IMR-90 (cell line): ENCODE data around the gene STAT5B. TPM values are rescaled to one million over a fixed set of nuclear protein-coding genes. Genes with fewer than 3 reads are reported as not detected.

ENCODE experiments used
- ATAC-seq: fragments of 200-7000 bp; cut with Tn5 transposase; 2 replicates; pipeline ENCODE4 v1.9.1; 2020; ENCODE audit warnings: low read depth, mild to moderate bottlenecking, moderate library complexity
- BruUV-seq: library from RNA; stranded (reverse); fragments of 400-500 nt; replicated peaks from 2 replicates; lab custom pipeline; 2021; lab: Mats Ljungman, UMichigan
- CTCF ChIA-PET: fragments of 300-600 bp; formaldehyde crosslinking; extraction: SDS; loops from one replicate; lab custom pipeline; 2021; ENCODE audit warnings: antibody characterized with exemption; lab: Yijun Ruan, JAX
- POLR2A ChIA-PET: fragments of 300-600 bp; sonication (Branson Sonifier 250); formaldehyde crosslinking; loops from one replicate; lab custom pipeline; 2022; ENCODE audit warnings: antibody characterized with exemption; ENCODE audit not compliant: unreplicated experiment; lab: Charles Lee
- DNase-seq: peaks from one replicate; pipeline ENCODE4 v3.0.0; 2013
- H2AFZ ChIP-seq: replicated peaks from 2 replicates; pipeline ENCODE3; 2013; ENCODE audit warnings: low read length, mild to moderate bottlenecking; ENCODE audit not compliant: poor library complexity
- H2AK5ac ChIP-seq: 2 replicates; pipeline ENCODE4 v1.6.1; 2013; ENCODE audit warnings: low read depth, low read length, inconsistent platforms
- H2AK9ac ChIP-seq: replicated peaks from 2 replicates; pipeline ENCODE3; 2013; ENCODE audit warnings: mild to moderate bottlenecking, low read depth, low read length, moderate library complexity; ENCODE audit not compliant: poor library complexity
- H2BK120ac ChIP-seq: 2 replicates; pipeline ENCODE4 v1.6.1; 2013; ENCODE audit warnings: low read depth, low read length, inconsistent platforms
- H2BK15ac ChIP-seq: 3 replicates; pipeline ENCODE4 v1.6.1; 2013; ENCODE audit warnings: low read depth, low read length, inconsistent platforms
- H2BK20ac ChIP-seq: 2 replicates; pipeline ENCODE4 v1.6.1; 2013; ENCODE audit warnings: low read depth, mild to moderate bottlenecking, inconsistent platforms, low read length, moderate library complexity
- H2BK5ac ChIP-seq: 2 replicates; pipeline ENCODE4 v1.6.1; 2013; ENCODE audit warnings: mild to moderate bottlenecking, low read depth, low read length, inconsistent platforms; ENCODE audit not compliant: poor library complexity, severe bottlenecking
- H3K14ac ChIP-seq: replicated peaks from 2 replicates; pipeline ENCODE4 v1.6.1; 2013; ENCODE audit warnings: low read depth, low read length, inconsistent platforms
- H3K18ac ChIP-seq: 2 replicates; pipeline ENCODE4 v1.6.1; 2013; ENCODE audit warnings: low read depth, low read length, control low read depth
- H3K23ac ChIP-seq: 2 replicates; pipeline ENCODE4 v1.6.1; 2013; ENCODE audit warnings: low read depth, low read length, inconsistent platforms
- H3K27ac ChIP-seq: 2 replicates; pipeline ENCODE4 v1.5.1; 2013; ENCODE audit warnings: mild to moderate bottlenecking, control low read depth, low read length; ENCODE audit not compliant: insufficient read depth
- H3K27me3 ChIP-seq: 2 replicates; pipeline ENCODE4 v1.6.1; 2013; ENCODE audit warnings: low read length; ENCODE audit not compliant: control insufficient read depth, insufficient read depth
- H3K36me3 ChIP-seq: 2 replicates; pipeline ENCODE4 v1.6.1; 2013; ENCODE audit warnings: low read length, mixed read lengths; ENCODE audit not compliant: control insufficient read depth, insufficient read depth
- H3K4ac ChIP-seq: 2 replicates; pipeline ENCODE4 v1.6.1; 2013; ENCODE audit warnings: low read depth, low read length, inconsistent platforms
- H3K4me1 ChIP-seq: 2 replicates; pipeline ENCODE4 v1.6.1; 2013; ENCODE audit warnings: low read length, mixed read lengths; ENCODE audit not compliant: control insufficient read depth, insufficient read depth
- H3K4me2 ChIP-seq: 2 replicates; pipeline ENCODE4 v1.6.1; 2013; ENCODE audit warnings: low read depth, mild to moderate bottlenecking, control low read depth, low read length, moderate library complexity
- H3K4me3 ChIP-seq: 2 replicates; pipeline ENCODE4 v1.5.1; 2013; ENCODE audit warnings: low read depth, mild to moderate bottlenecking, control low read depth, low read length, moderate library complexity; ENCODE audit not compliant: insufficient read depth
- H3K56ac ChIP-seq: 2 replicates; pipeline ENCODE4 v1.6.1; 2013; ENCODE audit warnings: low read length, inconsistent platforms; ENCODE audit not compliant: insufficient read depth; ENCODE audit errors: extremely low read depth
- H3K79me1 ChIP-seq, 2 experiments: 2 replicates each; pipeline ENCODE4 v1.6.1; 2013; ENCODE audit warnings: low read length in 2 of 2, inconsistent platforms in 1 of 2, low read depth in 1 of 2
- H3K9ac ChIP-seq: 2 replicates; pipeline ENCODE4 v1.6.1; 2013; ENCODE audit warnings: low read depth, low read length, control low read depth
- H3K9me1 ChIP-seq: 2 replicates; pipeline ENCODE4 v1.6.1; 2013; ENCODE audit warnings: low read length, inconsistent platforms; ENCODE audit not compliant: insufficient read depth
- H3K9me3 ChIP-seq: 2 replicates; pipeline ENCODE4 v1.6.1; 2013; ENCODE audit warnings: low read length; ENCODE audit not compliant: control insufficient read depth, insufficient read depth
- H4K20me1 ChIP-seq: 2 replicates; pipeline ENCODE4 v1.6.1; 2013; ENCODE audit warnings: low read length, inconsistent platforms; ENCODE audit not compliant: insufficient read depth
- H4K5ac ChIP-seq: 2 replicates; pipeline ENCODE4 v1.6.1; 2013; ENCODE audit warnings: mild to moderate bottlenecking, low read depth, low read length, control low read depth
- H4K8ac ChIP-seq, 2 experiments: 2 replicates each; pipeline ENCODE4 v1.6.1; 2013; ENCODE audit warnings: low read depth in 2 of 2, low read length in 2 of 2, control low read depth in 1 of 2, inconsistent platforms in 1 of 2
- H4K91ac ChIP-seq: 2 replicates; pipeline ENCODE4 v1.6.1; 2013; ENCODE audit warnings: low read depth, low read length, inconsistent platforms; ENCODE audit not compliant: insufficient read depth
- BHLHE40 ChIP-seq: fragments of 150-350 bp; IDR thresholded peaks from 2 replicates; pipeline ENCODE4 v1.6.1; 2016; ENCODE audit warnings: mild to moderate bottlenecking, low read depth, low read length
- CEBPB ChIP-seq: IDR thresholded peaks from 2 replicates; pipeline ENCODE4 v1.6.1; 2012; ENCODE audit warnings: low read depth, low read length, improper control_type of control experiment
- CHD1 ChIP-seq: IDR thresholded peaks from 2 replicates; pipeline ENCODE4 v1.6.1; 2012; ENCODE audit warnings: low read depth, low read length, improper control_type of control experiment
- CTCF ChIP-seq: conservative IDR thresholded peaks from 2 replicates; pipeline ENCODE4 v1.5.1; 2012; ENCODE audit warnings: mild to moderate bottlenecking, low read depth, low read length, improper control_type of control experiment
- MXI1 ChIP-seq: IDR thresholded peaks from 2 replicates; pipeline ENCODE4 v1.6.1; 2012; ENCODE audit warnings: low read depth, mild to moderate bottlenecking, low read length, moderate library complexity, borderline replicate concordance
- RAD21 ChIP-seq: IDR thresholded peaks from 2 replicates; pipeline ENCODE4 v1.6.1; 2012; ENCODE audit warnings: low read length, improper control_type of control experiment
- RCOR1 ChIP-seq: IDR thresholded peaks from 2 replicates; pipeline ENCODE4 v1.6.1; 2012; ENCODE audit warnings: mild to moderate bottlenecking, low read length, improper control_type of control experiment; ENCODE audit not compliant: insufficient replicate concordance
- RFX5 ChIP-seq: IDR thresholded peaks from 2 replicates; pipeline ENCODE4 v1.8.0; 2012; ENCODE audit warnings: low read depth, mild to moderate bottlenecking, low read length, moderate library complexity
- SMC3 ChIP-seq: fragments of 150-350 bp; IDR thresholded peaks from 2 replicates; pipeline ENCODE4 v1.6.1; 2016; ENCODE audit warnings: low read depth, mild to moderate bottlenecking, antibody characterized with exemption, low read length, moderate library complexity
- USF2 ChIP-seq: fragments of 150-350 bp; IDR thresholded peaks from 2 replicates; pipeline ENCODE4 v1.6.1; 2017; ENCODE audit warnings: mild to moderate bottlenecking, antibody characterized with exemption, low read length, low read depth
- WGBS, 2 experiments: methylation state at CpG; one replicate each; pipeline versions ENCODE4 v1.1.5 to v1.1.7; 2013; ENCODE audit warnings: missing lambda C conversion rate in 2 of 2; ENCODE audit not compliant: insufficient read length in 1 of 2; ENCODE audit errors: extremely low coverage in 2 of 2; 5-methylcytosine and 5-hydroxymethylcytosine counted together
- dilution Hi-C: fragments of 300-500 bp; cut with HindIII; formaldehyde crosslinking; loops from one replicate; pipeline ENCODE4 v1.14.3; 2018; ENCODE audit warnings: low sequenced_read_pairs; ENCODE audit not compliant: unreplicated experiment
- in situ Hi-C: fragments of 300-500 bp; cut with MboI; formaldehyde crosslinking; loops from 3 replicates; pipeline ENCODE4 v1.14.3; 2019; ENCODE audit warnings: low sequenced_read_pairs, inconsistent platforms, mixed read lengths
- intact Hi-C: fragments of 100-400 bp; cut with micrococcal nuclease; formaldehyde crosslinking; loops from 2 replicates; pipeline ENCODE4 v1.10.0; 2022
- polyA plus RNA-seq, 3 experiments: library from polyadenylated mRNA; depleted of rRNA; stranded (reverse); fragments of >200 nt; gene quantifications; 2 replicates each; pipeline ENCODE4 v1.2.3, GENCODE V29; 2012; ENCODE audit warnings: low replicate concordance in 1 of 3
- total RNA-seq: library from RNA; depleted of rRNA; stranded (reverse); fragments of >200 nt; gene quantifications from 2 replicates; pipeline ENCODE4 v1.2.3, GENCODE V29; 2012

STAT5B gene
- total and polyA plus RNA-seq, 2 of the 4 experiments (the other 2 are of a cell fraction), result 24.4 to 29.6 TPM

- H3K9me1 ChIP-seq, result peaks cover 7% of the 10 kb centered on the region
- no peak overlapping the region for H3K9ac ChIP-seq
- no peak overlapping the region for H3K56ac ChIP-seq
- H2AK9ac ChIP-seq, result no peak overlapping the region
- in situ Hi-C loops (no loop called here), dilution Hi-C loops (no loop called here), intact Hi-C loops (no loop called here)
- no peak overlapping the region for H3K23ac ChIP-seq
- no peak overlapping the region for H3K27ac ChIP-seq
- H3K4me1 ChIP-seq, result peaks cover 3% of the 10 kb centered on the region
- H3K9me3 ChIP-seq, result no peaks in the 10 kb centered on the region
- H3K4ac ChIP-seq, result no peak overlapping the region
- H2BK15ac ChIP-seq, result no peak overlapping the region
- ATAC-seq (no peak), DNase-seq (no peak)
- H4K8ac ChIP-seq, result no peak overlapping the region
- H3K79me1 ChIP-seq, result peaks cover 23 to 63% of the 10 kb centered on the region in 2 experiments
- ChIA-PET CTCF (no interaction called here), POLR2A (no interaction called here)
- no peaks in the 10 kb centered on the region for H3K27me3 ChIP-seq
- no peak overlapping the region for H4K5ac ChIP-seq
- H2AK5ac ChIP-seq, result no peak overlapping the region
- no peak overlapping the region for H2BK20ac ChIP-seq
- no peak overlapping the region for H2BK5ac ChIP-seq
- no peak overlapping the region for H3K14ac ChIP-seq
- WGBS, 2 experiments, result no CpG with 5 or more reads among the region's 1 CpG
- no peak overlapping the region for H2AFZ ChIP-seq
- BruUV-seq, result no TSS peak
- H4K20me1 ChIP-seq, result peaks cover 31% of the 10 kb centered on the region
- no peaks in the 10 kb centered on the region for H3K36me3 ChIP-seq
- H3K18ac ChIP-seq, result no peak overlapping the region
- no peak overlapping the region for H2BK120ac ChIP-seq
- H3K4me2 ChIP-seq, result no peak overlapping the region
- no peak overlapping the region for H4K91ac ChIP-seq
- TF ChIP-seq CHD1 (no peak), RFX5 (no peak), RAD21 (no peak), MXI1 (no peak), USF2 (no peak), SMC3 (no peak), BHLHE40 (no peak), RCOR1 (no peak), CTCF (no peak), CEBPB (no peak)
- H3K4me3 ChIP-seq, result no peak overlapping the region
Measured at GRCh38 chr17:42241871-42242270, 34.3 kb downstream of the STAT5B start.
